A549 (cell line): Measurements from ENCODE around the gene NUMA1. TPM values are rescaled to one million over a fixed set of nuclear protein-coding genes. Genes with fewer than 3 reads are reported as not detected.

ENCODE experiments used
- ATAC-seq, 2 experiments: fragments of 200-7000 bp in 1 of 2; fragments of >200 bp in 1 of 2; cut with Nextera tagmentation in 1 of 2; cut with Tn5 transposase in 1 of 2; 3 replicates each; pipeline versions ENCODE4 v1.8.0 to v1.9.1; 2018 to 2020; ENCODE audit warnings: mild to moderate bottlenecking in 1 of 2, moderate library complexity in 1 of 2
- CTCF ChIA-PET: fragments of 300-600 bp; sonication (Branson Sonifier 250); formaldehyde crosslinking; extraction: SDS; loops from one replicate; lab custom pipeline; 2021; ENCODE audit warnings: antibody characterized with exemption, inconsistent platforms; lab: Yijun Ruan, JAX
- POLR2A ChIA-PET: fragments of 350-600 bp; formaldehyde crosslinking; extraction: SDS; loops from one replicate; lab custom pipeline; 2021; ENCODE audit warnings: antibody characterized with exemption, inconsistent platforms; lab: Yijun Ruan, JAX
- DNase-seq, 2 experiments: peaks; one replicate each; pipeline versions ENCODE4 v3.0.0 to v3.0.0-alpha.2; 2011 to 2016; ENCODE audit warnings: low read depth in 1 of 2, low spot score in 1 of 2
- FAIRE-seq: peaks from 2 replicates; lab custom pipeline; 2011; peaks lifted over from hg19 to GRCh38; lab: Jason Lieb, UNC
- H3K27ac ChIP-seq, 2 experiments: fragments of >200 bp; sonication (Bioruptor Twin); formaldehyde crosslinking; 3 replicates each; pipeline ENCODE4 v1.5.1; 2016 to 2017
- H3K4me1 ChIP-seq: fragments of >200 bp; sonication (Bioruptor Twin); formaldehyde crosslinking; 3 replicates; pipeline ENCODE4 v1.6.1; 2016
- H3K4me2 ChIP-seq: fragments of >200 bp; sonication (Bioruptor Twin); formaldehyde crosslinking; 3 replicates; pipeline ENCODE4 v1.6.1; 2016
- H3K4me3 ChIP-seq: fragments of >200 bp; sonication (Bioruptor Twin); formaldehyde crosslinking; 3 replicates; pipeline ENCODE4 v1.5.1; 2016
- H3K9me3 ChIP-seq: fragments of >200 bp; sonication (Bioruptor Twin); formaldehyde crosslinking; 3 replicates; pipeline ENCODE4 v1.6.1; 2016
- BHLHE40 ChIP-seq: IDR thresholded peaks from 2 replicates; pipeline ENCODE4 v1.6.1; 2012; ENCODE audit warnings: low read depth, low read length, inconsistent platforms
- CBX8 ChIP-seq: fragments of 200-600 bp; sonication (generic); IDR thresholded peaks from 2 replicates; pipeline ENCODE4 v1.6.1; 2016
- CEBPB ChIP-seq, 2 experiments: fragments of >200 bp in 1 of 2; sonication (Bioruptor Twin) in 1 of 2; formaldehyde crosslinking in 1 of 2; IDR thresholded peaks; 2 replicates each; pipeline ENCODE4 v1.6.1; 2012 to 2016
- CHD2 ChIP-seq: fragments of 150-350 bp; IDR thresholded peaks from 2 replicates; pipeline ENCODE4 v1.6.1; 2014; ENCODE audit warnings: low read length; ENCODE audit not compliant: partially characterized antibody
- E2F6 ChIP-seq: IDR thresholded peaks from 2 replicates; pipeline ENCODE4 v1.6.1; 2012; ENCODE audit warnings: low read depth, borderline replicate concordance
- EP300 ChIP-seq, 2 experiments: fragments of >200 bp; sonication (Bioruptor Twin); formaldehyde crosslinking; IDR thresholded peaks; 2 replicates in 1 of 2; 3 replicates in 1 of 2; pipeline ENCODE4 v1.6.1; 2016 to 2017
- HOXA7 ChIP-seq: fragments of 250-450 bp; sonication (Bioruptor Pico); IDR thresholded peaks from 2 replicates; pipeline ENCODE4 v1.5.0; 2020; ENCODE audit warnings: mild to moderate bottlenecking, moderate library complexity
- HOXB13 ChIP-seq: fragments of 250-450 bp; sonication (Bioruptor Pico); IDR thresholded peaks from 2 replicates; pipeline ENCODE4 v1.5.0; 2020; ENCODE audit warnings: low read depth, mild to moderate bottlenecking, moderate library complexity
- JUN ChIP-seq, 2 experiments: fragments of >200 bp; sonication (Bioruptor Twin); formaldehyde crosslinking; IDR thresholded peaks; 2 replicates in 1 of 2; 3 replicates in 1 of 2; pipeline ENCODE4 v1.6.1; 2016 to 2017
- MAFK ChIP-seq: fragments of 450-650 bp; IDR thresholded peaks from 2 replicates; pipeline ENCODE4 v1.6.1; 2014; ENCODE audit not compliant: partially characterized antibody
- PHF8 ChIP-seq: fragments of 200-600 bp; sonication (generic); IDR thresholded peaks from 2 replicates; pipeline ENCODE4 v1.6.1; 2016; ENCODE audit warnings: low read depth, mild to moderate bottlenecking, antibody characterized with exemption, moderate library complexity, borderline replicate concordance
- POLR2A ChIP-seq: IDR thresholded peaks from 2 replicates; pipeline ENCODE4 v1.6.1; 2012; ENCODE audit warnings: mild to moderate bottlenecking, low read length
- POLR2AphosphoS2 ChIP-seq: conservative IDR thresholded peaks from 2 replicates; pipeline ENCODE4 v1.6.1; 2012; ENCODE audit warnings: low read length, improper control_type of control experiment, inconsistent platforms
- TP53 ChIP-seq: fragments of 250-450 bp; sonication (Bioruptor Pico); IDR thresholded peaks from 2 replicates; pipeline ENCODE4 v1.5.0; 2021; ENCODE audit warnings: mild to moderate bottlenecking, moderate library complexity
- USF2 ChIP-seq: fragments of 450-650 bp; IDR thresholded peaks from 2 replicates; pipeline ENCODE4 v1.6.1; 2014; ENCODE audit warnings: antibody characterized with exemption
- ZC3H11A ChIP-seq: fragments of 450-650 bp; IDR thresholded peaks from 2 replicates; pipeline ENCODE4 v1.6.1; 2014; ENCODE audit warnings: antibody characterized with exemption, mild to moderate bottlenecking
- WGBS: methylation state at CpG from one replicate; pipeline ENCODE4 v1.1.6; 2017; ENCODE audit errors: missing lambda C conversion rate; 5-methylcytosine and 5-hydroxymethylcytosine counted together
- polyA plus RNA-seq, 4 experiments: library from polyadenylated mRNA; depleted of rRNA in 3 of 4; stranded (reverse); fragments of >200 nt; fragmentation: RNase III in 1 of 4; extraction: RNeasy Plus Mini Kit Qiagen cat#74134 plus additional on column Dnase treatment in 1 of 4; gene quantifications; 2 replicates in 3 of 4; 3 replicates in 1 of 4; pipeline ENCODE4 v1.2.3, GENCODE V29; 2011 to 2017
- TF ChIP-seq, protein P1 (sequence below): fragments of >200 bp; sonication (Bioruptor Twin); formaldehyde crosslinking; IDR thresholded peaks from 3 replicates; pipeline ENCODE4 v1.6.1; 2016
- TF ChIP-seq, protein P2 (sequence below): IDR thresholded peaks from 2 replicates; pipeline ENCODE4 v1.6.1; 2012
- TF ChIP-seq, protein P3 (sequence below): IDR thresholded peaks from 2 replicates; pipeline ENCODE4 v1.6.1; 2012

Gene NUMA1
- polyA plus RNA-seq, 2 of the 4 experiments (the other 2 are of a cell fraction) = 51.5 to 65.8 TPM

DNA sequence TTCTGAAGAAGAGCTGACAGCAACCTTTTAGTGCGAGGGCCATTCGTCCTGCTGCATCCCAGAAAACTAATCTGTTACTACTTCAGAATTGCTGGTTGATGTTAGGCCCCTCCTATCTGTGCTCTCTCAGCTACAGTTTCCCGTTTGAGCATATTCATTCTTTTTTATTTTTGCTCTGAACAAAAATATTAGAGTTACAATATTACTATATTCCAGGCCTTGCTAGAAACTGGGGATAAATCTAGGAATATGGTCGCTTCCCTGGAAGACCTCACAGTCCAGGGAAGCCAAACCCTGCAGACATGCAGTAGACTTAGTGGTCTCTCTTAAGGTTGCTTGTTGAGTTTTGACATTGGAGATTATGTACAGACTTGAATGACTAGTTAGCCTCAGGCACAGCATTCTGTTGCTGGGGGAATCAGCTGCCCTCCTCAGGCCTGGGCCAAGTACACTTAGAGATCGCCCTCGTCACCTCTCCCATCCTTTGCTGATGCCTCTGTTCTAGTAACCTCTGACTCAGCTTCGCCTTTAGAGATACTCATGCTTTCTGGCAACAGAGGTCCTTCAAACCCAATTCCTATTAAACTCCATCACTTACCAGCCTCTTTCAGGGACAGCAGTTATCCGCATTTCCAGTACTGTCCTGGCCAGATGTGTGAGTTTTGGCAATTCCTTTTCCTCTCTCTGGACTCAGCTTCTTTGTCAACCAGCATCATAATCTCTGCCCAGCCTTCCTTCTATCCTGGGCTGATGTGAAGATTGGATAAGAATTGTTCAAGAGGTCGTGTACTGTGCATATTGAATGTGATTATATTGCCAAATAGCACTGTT lies 32.9 kb upstream of the NUMA1 start:
- ChIA-PET CTCF (interaction anchor here (1.0 to 3.0 kb wide), 9 partner anchors 12 to 318 kb away, joined by 3 to 26 read pairs (median 4); no protein-coding TSS in a partner anchor), POLR2A (interaction anchor here (0.9 to 1.6 kb wide), 7 partner anchors 9 to 123 kb away, joined by 3 to 20 read pairs (median 4); partner anchors contain the start of gene LAMTOR1)
- FAIRE-seq = no peak

GRCh38 chr11:72112143-72112977 lies 32.0 kb upstream of the NUMA1 start, which contains the start of gene ANAPC15:
Gene ANAPC15 (minus strand): TSS chr11:72112695. CDS start chr11:72111276, 1,419 bp downstream.
- 1% methylated on average over 49 of the region's 49 CpGs for WGBS
- Histone ChIP-seq H3K4me3 (peak within 1 kb of the TSS; percentile 51), H3K9me3 (no peaks in the 10 kb centered on the region)
- FAIRE-seq = peak; percentile 54
- peak; percentile 82 to 89; a peak in 4 of 5 replicates for TF ChIP-seq JUN (IDR thresholded peaks at IDR 0.05)
- TF ChIP-seq ZC3H11A = no peak
- 0 out of 4 replicates have a peak, but pooled peaks of 1 of the 2 experiments have one; percentile 3 for TF ChIP-seq CEBPB (IDR thresholded peaks at IDR 0.05)
- TF ChIP-seq POLR2A = peak; percentile 91
- no peak for TF ChIP-seq USF2
- no peak for TF ChIP-seq BHLHE40
- peak; percentile 57; the same call in 1 of the 2 replicates for TF ChIP-seq E2F6
- TF ChIP-seq, protein P1, sequence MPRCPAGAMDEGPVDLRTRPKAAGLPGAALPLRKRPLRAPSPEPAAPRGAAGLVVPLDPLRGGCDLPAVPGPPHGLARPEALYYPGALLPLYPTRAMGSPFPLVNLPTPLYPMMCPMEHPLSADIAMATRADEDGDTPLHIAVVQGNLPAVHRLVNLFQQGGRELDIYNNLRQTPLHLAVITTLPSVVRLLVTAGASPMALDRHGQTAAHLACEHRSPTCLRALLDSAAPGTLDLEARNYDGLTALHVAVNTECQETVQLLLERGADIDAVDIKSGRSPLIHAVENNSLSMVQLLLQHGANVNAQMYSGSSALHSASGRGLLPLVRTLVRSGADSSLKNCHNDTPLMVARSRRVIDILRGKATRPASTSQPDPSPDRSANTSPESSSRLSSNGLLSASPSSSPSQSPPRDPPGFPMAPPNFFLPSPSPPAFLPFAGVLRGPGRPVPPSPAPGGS = peak; percentile 94
- TF ChIP-seq MAFK = peak; percentile 42
- no peak for TF ChIP-seq CHD2
- 0 out of 2 replicates have a peak, but pooled peaks have one; percentile 17 for TF ChIP-seq TP53 (CRISPR knock-in tag)
- TF ChIP-seq PHF8 = peak; percentile 35; the same call in 1 of the 2 replicates
- TF ChIP-seq, protein P2, sequence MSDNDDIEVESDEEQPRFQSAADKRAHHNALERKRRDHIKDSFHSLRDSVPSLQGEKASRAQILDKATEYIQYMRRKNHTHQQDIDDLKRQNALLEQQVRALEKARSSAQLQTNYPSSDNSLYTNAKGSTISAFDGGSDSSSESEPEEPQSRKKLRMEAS = peak; percentile 85
- 0 out of 2 replicates have a peak, but pooled peaks have one; percentile 58 for TF ChIP-seq POLR2AphosphoS2
- no peak for TF ChIP-seq CBX8
- no peak for TF ChIP-seq HOXA7 (CRISPR knock-in tag)
- no peak for TF ChIP-seq EP300 (IDR thresholded peaks at IDR 0.05)
- TF ChIP-seq, protein P3, sequence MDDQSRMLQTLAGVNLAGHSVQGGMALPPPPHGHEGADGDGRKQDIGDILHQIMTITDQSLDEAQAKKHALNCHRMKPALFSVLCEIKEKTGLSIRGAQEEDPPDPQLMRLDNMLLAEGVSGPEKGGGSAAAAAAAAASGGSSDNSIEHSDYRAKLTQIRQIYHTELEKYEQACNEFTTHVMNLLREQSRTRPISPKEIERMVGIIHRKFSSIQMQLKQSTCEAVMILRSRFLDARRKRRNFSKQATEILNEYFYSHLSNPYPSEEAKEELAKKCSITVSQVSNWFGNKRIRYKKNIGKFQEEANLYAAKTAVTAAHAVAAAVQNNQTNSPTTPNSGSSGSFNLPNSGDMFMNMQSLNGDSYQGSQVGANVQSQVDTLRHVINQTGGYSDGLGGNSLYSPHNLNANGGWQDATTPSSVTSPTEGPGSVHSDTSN = peak; percentile 84
- TF ChIP-seq, all 56 proteins: peak for 11
- Histone ChIP-seq H3K4me1 (peaks cover 9% of the 10 kb centered on the region; the same call in 2 of the 3 replicates), H3K27ac (peak within 1 kb of the TSS; percentile 94 to 97), H3K4me2 (peak within 1 kb of the TSS; percentile 86)
- CTCF ChIA-PET = interaction anchor here (1.0 to 3.0 kb wide), 9 partner anchors 13 to 319 kb away, joined by 3 to 26 read pairs (median 4); no protein-coding TSS in a partner anchor
- peak; percentile 90 to 95 for ATAC-seq
- POLR2A ChIA-PET = interaction anchor here (0.6 to 1.6 kb wide), 11 partner anchors 10 to 123 kb away, joined by 3 to 20 read pairs (median 3); partner anchors contain the start of gene LAMTOR1
- DNase-seq = peak; percentile 94 to 100

More for the DNA sequence above, 32.9 kb upstream of the NUMA1 start:
- Histone ChIP-seq H3K27ac (peak overlapping the region; percentile 94 to 97), H3K4me3 (peak overlapping the region; percentile 51), H3K4me1 (peaks cover 9% of the 10 kb centered on the region; the same call in 2 of the 3 replicates), H3K4me2 (peak overlapping the region; percentile 86)
- peak in 1 of 2 experiments; percentile 16; a peak in 1 of 6 replicates for ATAC-seq
- WGBS = 65% methylated on average over 9 of the region's 9 CpGs
- 0 out of 2 replicates have a peak, but pooled peaks have one; percentile 8 for TF ChIP-seq E2F6
- TF ChIP-seq PHF8 = peak; percentile 82; the same call in 1 of the 2 replicates
- TF ChIP-seq HOXB13 (CRISPR knock-in tag) = peak; percentile 51
- no peak for TF ChIP-seq MAFK
- 0 out of 2 replicates have a peak, but pooled peaks have one; percentile 9 for TF ChIP-seq POLR2A
- TF ChIP-seq, all 56 proteins: peak for 4
- no peak for DNase-seq
- H3K9me3 ChIP-seq = no peaks in the 10 kb centered on the region
